Ascending aorta (tissue), 2 donors: ENCODE data around the gene HAUS6. TPM values are rescaled to one million over a fixed set of nuclear protein-coding genes. Genes with fewer than 3 reads are reported as not detected.

Experiments
- DNase-seq, 2 donors: peaks; one replicate each; pipeline ENCODE4 v3.0.0-alpha.2; 2019; ENCODE audit warnings: low spot score in 2 of 2
- H3K27ac ChIP-seq, 2 donors: fragments of 200-600 bp; sonication (generic); one replicate each; pipeline ENCODE4 v1.5.1; 2016 to 2017; ENCODE audit warnings: mild to moderate bottlenecking in 1 of 2
- H3K27me3 ChIP-seq: fragments of 200-600 bp; sonication (generic); one replicate; pipeline ENCODE4 v1.5.1; 2017
- H3K36me3 ChIP-seq, 2 donors: fragments of 200-600 bp; sonication (generic); one replicate each; pipeline ENCODE4 v1.5.1; 2016
- H3K4me1 ChIP-seq, 2 donors: fragments of 200-600 bp; sonication (generic); one replicate each; pipeline ENCODE4 v1.5.1; 2016 to 2017; ENCODE audit warnings: mild to moderate bottlenecking in 1 of 2
- H3K4me3 ChIP-seq, 2 donors: fragments of 200-600 bp; sonication (generic); one replicate each; pipeline ENCODE4 v1.5.1; 2016 to 2017; ENCODE audit warnings: mild to moderate bottlenecking in 1 of 2
- H3K9me3 ChIP-seq, 2 donors: fragments of 200-600 bp; sonication (generic); one replicate each; pipeline ENCODE4 v1.5.1; 2016
- CTCF ChIP-seq, 3 experiments: fragments of 200-600 bp in 2 of 3; fragments of 450-650 bp in 1 of 3; sonication (generic) in 2 of 3; IDR thresholded peaks; one replicate each; pipeline ENCODE4 v1.5.1; 2016 to 2019; ENCODE audit warnings: antibody characterized with exemption in 3 of 3, mild to moderate bottlenecking in 1 of 3, moderate library complexity in 1 of 3
- intact Hi-C: fragments of 100-400 bp; cut with DNase I; formaldehyde crosslinking; loops from one replicate; pipeline ENCODE4 v1.15.1; 2023
- total RNA-seq: library from RNA; depleted of rRNA; stranded (reverse); fragments of >200 nt; gene quantifications from one replicate; pipeline ENCODE4 v1.1.0, GENCODE V29; 2016

The HAUS6 gene
- total RNA-seq, 1 donor from 2014 or later, result 3.4 TPM

GRCh38 chr9:19120877-19121276, 18.2 kb upstream of the HAUS6 start:
- Histone ChIP-seq H3K4me3 (no peak overlapping the region), H3K9me3 (no peaks in the 10 kb centered on the region), H3K27me3 (no peaks in the 10 kb centered on the region), H3K36me3 (peaks cover 43 to 82% of the 10 kb centered on the region in 2 donors), H3K27ac (no peak overlapping the region), H3K4me1 (no peaks in the 10 kb centered on the region)
- DNase-seq, result no peak
- no peak for TF ChIP-seq CTCF (IDR thresholded peaks at IDR 0.05)
- intact Hi-C loops, result no loop called here

- Histone ChIP-seq H3K27me3 (no peaks in the 10 kb centered on the region), H3K36me3 (peaks cover 47 to 82% of the 10 kb centered on the region in 2 donors), H3K27ac (no peak overlapping the region), H3K4me3 (no peak overlapping the region), H3K9me3 (no peaks in the 10 kb centered on the region), H3K4me1 (no peaks in the 10 kb centered on the region)
- intact Hi-C loops, result no loop called here
- TF ChIP-seq CTCF (IDR thresholded peaks at IDR 0.05), result no peak
- no peak for DNase-seq
These were observed 17.2 kb upstream of the HAUS6 start for GRCh38 chr9:19119801-19120440.

DNA sequence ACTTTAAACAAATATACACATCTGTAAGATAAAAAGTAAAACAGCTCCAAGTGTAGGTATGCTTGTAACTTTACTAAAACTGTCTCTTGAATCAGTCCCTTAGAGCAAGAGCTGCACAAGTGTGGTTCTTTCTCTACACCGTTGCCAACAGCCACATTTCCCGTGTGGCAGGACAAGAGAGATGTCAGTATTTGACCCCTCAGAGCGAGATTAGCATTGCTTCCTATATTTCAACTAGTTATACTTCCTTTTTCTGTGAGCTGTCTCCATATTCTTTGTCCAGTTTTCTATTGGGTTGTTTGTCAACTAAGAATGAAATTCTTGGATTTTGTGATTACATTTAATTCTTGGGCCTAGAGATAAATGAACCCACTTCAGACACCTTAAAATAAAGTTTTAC, 16.5 kb upstream of the HAUS6 start:
- DNase-seq, result no peak
- no peaks in the 10 kb centered on the region for H3K27me3 ChIP-seq
- H3K9me3 ChIP-seq, result no peaks in the 10 kb centered on the region
- no peak overlapping the region for H3K27ac ChIP-seq
- no peak for TF ChIP-seq CTCF (IDR thresholded peaks at IDR 0.05)
- H3K36me3 ChIP-seq, result peaks cover 47 to 88% of the 10 kb centered on the region in 2 donors
- H3K4me3 ChIP-seq, result no peak overlapping the region
- H3K4me1 ChIP-seq, result no peaks in the 10 kb centered on the region
- intact Hi-C loops, result no loop called here

DNA sequence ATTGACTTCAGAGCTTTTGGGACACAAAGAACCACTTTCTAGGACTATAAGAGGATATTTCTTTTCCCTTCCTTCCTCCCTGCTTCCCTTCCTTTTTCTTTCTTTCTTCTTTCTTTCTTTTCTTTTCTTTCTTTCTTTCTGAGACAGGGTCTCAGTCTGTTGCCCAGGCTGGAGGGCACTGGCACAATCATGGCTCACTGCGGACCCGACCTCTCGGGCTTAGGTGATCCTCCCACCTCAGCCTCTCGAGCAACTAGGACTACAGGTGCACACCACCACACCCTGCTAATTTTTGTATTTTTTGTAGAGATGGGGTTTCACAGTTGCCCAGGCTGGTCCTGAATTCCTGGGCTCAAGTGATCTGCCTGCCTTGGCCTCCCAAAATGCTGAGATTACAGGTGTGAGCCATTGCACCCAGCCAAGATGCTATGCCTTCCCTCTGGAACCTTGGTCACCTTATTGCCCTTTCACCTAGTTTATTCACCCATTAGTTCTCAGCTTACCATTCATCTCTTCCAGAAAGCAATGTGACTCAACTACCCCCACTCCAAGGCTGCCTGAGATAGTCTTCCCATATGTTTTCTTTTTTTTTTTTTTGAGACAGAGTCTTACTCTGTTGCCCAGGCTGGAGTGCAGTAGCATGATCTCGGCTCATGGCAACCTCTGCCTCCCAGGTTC, 14.5 kb upstream of the HAUS6 start:
- TF ChIP-seq CTCF (IDR thresholded peaks at IDR 0.05), result no peak
- DNase-seq, result no peak
- Histone ChIP-seq H3K36me3 (peaks cover 47 to 77% of the 10 kb centered on the region in 2 donors), H3K4me3 (no peak overlapping the region), H3K4me1 (no peaks in the 10 kb centered on the region), H3K27ac (no peak overlapping the region), H3K27me3 (no peaks in the 10 kb centered on the region), H3K9me3 (no peaks in the 10 kb centered on the region)
- intact Hi-C loops, result no loop called here

DNA sequence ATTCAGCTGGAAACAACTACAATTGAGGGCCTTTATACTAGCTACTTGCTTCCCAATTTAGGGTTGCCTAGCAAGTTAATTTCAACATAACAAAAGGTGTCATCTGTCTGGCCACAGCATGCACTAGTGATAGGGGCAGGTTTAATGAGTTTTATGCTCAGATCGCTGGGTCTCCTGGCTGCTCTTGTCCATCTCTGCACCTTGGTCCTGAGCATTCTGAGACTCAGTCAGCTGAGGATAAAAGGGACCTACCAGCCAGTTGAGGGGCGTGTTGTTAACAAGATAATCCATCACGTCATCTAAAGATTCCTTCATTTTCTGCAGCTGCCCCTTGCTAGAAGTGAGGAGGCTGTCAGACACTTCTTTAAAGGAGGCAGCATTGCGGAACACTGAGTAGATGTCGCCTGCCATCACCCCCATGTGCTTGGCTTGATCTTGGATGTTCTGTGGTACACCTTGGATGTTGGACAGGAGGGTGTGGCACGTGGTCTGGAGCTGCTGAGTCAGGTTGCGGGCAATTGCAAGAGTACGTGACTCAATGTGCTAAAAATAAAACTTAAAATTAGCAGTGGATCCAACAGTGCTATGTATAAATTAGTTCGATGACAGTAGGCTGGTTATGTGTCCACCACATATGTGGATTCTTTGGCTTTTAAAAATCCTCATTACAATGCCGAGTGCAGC, 13.5 kb upstream of the HAUS6 start:
- no peak overlapping the region for H3K4me3 ChIP-seq
- peaks cover 47 to 70% of the 10 kb centered on the region in 2 donors for H3K36me3 ChIP-seq

More for the DNA sequence above, 13.5 kb upstream of the HAUS6 start:
- TF ChIP-seq CTCF (IDR thresholded peaks at IDR 0.05), result no peak
- intact Hi-C loops, result no loop called here
- Histone ChIP-seq H3K9me3 (no peaks in the 10 kb centered on the region), H3K4me1 (no peaks in the 10 kb centered on the region), H3K27ac (no peak overlapping the region), H3K27me3 (no peaks in the 10 kb centered on the region)
- no peak for DNase-seq
